ENCODE measurements around the gene SCEL.

DNA sequence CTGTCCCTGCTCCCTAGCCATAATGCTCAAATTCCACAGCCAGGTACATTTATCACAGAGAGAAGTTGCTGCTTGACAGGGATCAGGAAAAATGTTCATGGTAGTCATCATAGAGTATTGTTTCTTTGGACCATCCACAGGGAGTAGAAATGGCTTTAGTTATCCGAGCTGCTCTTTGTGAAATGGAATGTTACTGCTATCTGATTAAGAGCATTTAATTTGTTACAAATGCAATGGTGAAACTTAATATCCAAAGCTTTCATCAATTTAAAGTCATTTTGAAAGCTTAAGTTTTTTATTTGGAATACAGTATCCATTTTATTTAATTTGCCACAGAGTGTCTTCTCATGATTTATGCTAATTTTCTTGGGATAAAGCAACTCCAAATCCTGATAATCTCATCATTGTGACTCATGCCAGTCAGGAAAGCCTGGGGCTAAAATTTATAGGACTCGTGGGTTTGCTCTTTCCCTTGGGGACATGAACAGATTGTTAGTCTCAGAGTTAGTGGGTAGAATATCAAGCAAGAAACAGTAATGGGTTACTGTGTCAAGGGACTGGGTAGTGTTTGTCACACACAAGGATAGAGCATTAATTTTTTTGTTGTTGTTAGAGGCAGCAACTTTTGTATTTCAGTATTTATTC lies 59.8 kb downstream of the SCEL start:
- TF ChIP-seq, protein P1, sequence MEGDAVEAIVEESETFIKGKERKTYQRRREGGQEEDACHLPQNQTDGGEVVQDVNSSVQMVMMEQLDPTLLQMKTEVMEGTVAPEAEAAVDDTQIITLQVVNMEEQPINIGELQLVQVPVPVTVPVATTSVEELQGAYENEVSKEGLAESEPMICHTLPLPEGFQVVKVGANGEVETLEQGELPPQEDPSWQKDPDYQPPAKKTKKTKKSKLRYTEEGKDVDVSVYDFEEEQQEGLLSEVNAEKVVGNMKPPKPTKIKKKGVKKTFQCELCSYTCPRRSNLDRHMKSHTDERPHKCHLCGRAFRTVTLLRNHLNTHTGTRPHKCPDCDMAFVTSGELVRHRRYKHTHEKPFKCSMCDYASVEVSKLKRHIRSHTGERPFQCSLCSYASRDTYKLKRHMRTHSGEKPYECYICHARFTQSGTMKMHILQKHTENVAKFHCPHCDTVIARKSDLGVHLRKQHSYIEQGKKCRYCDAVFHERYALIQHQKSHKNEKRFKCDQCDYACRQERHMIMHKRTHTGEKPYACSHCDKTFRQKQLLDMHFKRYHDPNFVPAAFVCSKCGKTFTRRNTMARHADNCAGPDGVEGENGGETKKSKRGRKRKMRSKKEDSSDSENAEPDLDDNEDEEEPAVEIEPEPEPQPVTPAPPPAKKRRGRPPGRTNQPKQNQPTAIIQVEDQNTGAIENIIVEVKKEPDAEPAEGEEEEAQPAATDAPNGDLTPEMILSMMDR (IDR thresholded peaks at IDR 0.05; ENCODE audit: low read depth, low read length), result no peak
- no peak for TF ChIP-seq EZH2phosphoT487 (IDR thresholded peaks at IDR 0.05; ENCODE audit: low read depth)

Data from OCI-LY3 (cell line).